ENCODE data around the gene TM4SF20.

TM4SF20 gene, protein sequence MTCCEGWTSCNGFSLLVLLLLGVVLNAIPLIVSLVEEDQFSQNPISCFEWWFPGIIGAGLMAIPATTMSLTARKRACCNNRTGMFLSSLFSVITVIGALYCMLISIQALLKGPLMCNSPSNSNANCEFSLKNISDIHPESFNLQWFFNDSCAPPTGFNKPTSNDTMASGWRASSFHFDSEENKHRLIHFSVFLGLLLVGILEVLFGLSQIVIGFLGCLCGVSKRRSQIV

DNA sequence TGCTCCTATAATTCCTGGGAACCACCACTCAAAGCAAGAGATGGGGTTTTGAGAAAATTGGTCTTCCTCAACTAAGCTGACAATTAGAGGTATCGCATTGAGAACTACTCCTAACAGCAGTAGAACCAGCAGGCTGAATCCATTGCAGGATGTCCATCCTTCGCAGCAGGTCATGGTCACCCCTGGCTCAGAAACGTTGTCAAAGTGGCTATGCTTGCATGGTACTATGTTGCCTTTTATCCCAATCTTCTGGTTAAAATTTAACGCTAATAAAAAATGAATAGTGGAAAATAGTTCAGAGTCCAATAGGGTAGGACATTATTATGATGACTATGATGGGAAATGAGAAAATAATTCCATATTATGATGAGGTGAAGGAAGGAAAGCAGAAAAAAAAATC, at the start of gene TM4SF20:
TSS of gene TM4SF20 (minus strand) at position 212 of the 400 bp plus-strand sequence. CDS start at position 174, 38 bp downstream.
- no peak for DNase-seq

DNA sequence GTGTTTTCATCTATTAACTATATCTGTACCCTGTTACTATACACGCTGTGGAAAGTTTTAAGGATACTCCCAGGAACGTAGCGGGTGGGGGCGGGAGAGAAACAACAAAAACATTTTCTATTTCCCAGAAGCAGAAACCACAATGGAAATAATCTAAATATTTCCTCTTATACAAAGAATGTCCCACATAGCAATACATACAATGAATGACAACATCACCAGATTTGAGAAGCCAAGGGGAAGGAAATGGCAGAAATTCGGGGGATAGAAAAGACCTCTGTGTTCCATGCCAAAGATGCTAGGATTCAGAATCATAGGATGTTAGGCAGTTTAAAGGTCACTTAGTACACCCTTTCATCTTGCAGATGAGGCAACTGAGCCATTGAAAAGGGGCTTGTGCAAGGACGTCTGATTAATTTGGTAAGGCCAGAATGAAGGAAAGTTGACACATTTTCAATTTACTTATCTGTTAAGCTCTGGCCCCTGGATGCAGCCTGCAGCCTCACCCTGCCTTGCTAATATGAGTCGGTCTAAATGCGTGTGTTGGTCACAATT, 49.7 kb upstream of the TM4SF20 start:
- no peak for DNase-seq

DNA sequence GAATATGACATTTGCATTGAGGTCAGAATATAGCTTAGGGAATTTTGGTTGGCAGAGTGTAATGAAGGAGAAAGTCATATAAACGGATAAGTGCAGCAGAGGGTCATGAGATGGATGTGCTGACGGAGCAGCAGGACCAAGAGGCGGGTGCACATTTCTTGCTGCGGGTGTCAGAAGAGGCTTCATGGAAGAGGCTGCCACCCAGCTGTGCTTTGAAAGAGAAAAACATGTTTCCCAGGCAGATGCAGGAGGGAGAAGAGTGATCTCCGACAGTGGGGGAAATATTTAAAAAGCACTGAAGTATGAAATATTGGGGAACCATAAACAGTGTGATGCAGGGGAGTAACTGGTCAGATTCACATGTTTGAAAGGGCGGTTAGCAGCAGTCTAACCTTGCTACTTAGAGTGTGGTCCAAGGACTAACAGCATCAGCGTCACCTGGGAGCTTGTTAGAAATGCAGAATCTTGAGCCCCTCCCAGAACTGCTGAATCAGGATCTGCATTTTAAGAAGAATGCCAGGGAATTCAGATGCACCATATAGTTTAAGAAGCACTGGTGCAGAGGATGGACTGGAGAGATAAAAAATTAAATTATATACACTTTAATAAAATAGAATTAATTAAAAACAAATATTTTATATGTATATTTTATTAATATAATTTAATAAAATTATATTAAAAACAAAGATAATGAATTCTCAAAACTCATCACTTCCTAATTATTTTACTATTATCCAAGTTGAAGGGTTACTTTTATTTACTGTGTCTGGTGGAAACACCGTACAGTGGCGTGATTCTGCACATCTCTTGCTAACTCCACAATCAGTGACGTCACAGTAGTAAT, 44.8 kb upstream of the TM4SF20 start:
- DNase-seq = no peak

DNA sequence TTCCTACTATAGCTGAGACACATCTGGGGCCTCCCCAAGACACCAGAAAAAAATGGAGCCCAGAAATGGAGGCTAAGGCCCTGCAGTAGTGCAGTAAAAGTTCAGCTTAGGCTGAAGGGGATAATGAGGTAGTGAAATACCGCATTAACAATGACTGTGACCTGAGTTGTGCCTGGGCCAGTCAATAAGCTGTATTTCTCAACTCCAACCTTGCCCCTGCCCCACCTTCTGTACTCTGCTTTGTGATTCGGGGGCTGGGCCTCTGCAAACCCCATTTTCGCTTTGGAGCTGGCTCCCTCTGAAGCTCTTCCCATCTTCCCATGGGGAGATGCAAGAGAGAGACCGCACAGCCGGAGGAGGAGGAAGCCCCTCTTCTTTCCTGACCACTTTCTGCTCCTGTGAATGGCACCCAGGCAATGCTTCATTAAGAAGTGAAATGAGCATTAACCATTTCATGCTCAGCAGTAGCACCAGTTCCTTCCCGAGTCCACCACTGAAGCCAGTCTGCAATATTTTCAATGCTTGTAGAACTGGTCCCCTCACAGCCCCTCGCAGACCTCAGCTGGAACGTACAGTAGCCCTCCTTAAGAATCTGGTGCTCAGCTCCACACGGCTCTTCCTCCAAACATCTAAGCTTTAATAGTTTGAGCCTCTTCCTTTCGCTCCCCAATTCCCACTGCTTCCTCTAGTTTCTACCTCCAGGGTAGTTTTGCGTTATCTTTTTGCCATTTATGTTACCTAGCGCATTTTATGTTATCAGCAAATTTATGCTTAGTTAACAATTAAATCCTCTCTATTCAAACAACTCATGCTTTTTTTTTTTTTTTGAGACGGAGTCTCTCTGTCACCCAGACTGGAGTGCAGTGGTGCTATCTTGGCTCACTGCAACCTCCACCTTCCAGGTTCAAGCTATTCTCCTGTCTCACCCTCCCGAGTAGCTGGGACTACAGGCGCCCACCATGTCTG, 41.3 kb upstream of the TM4SF20 start:
- no peak for DNase-seq

DNA sequence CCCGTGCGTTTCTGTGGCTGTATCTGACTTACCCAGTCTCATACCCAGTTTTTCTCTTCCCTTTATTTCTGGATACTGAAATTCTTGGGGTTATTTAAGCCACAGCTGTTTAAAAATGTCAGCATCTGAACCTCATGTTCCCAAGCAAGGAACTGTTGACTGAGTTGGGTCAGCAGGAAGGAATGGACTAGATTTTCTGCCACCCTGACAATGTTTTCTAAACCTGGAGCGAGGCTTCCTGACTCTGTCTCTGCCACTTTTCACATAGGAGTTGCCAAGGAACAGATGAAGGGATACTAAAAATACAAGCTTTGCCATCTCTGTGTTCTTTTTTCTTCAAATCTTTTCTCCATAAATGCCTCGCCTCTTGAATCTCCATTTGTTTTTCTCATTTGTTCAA, 37.6 kb upstream of the TM4SF20 start:
- no peak for DNase-seq

DNA sequence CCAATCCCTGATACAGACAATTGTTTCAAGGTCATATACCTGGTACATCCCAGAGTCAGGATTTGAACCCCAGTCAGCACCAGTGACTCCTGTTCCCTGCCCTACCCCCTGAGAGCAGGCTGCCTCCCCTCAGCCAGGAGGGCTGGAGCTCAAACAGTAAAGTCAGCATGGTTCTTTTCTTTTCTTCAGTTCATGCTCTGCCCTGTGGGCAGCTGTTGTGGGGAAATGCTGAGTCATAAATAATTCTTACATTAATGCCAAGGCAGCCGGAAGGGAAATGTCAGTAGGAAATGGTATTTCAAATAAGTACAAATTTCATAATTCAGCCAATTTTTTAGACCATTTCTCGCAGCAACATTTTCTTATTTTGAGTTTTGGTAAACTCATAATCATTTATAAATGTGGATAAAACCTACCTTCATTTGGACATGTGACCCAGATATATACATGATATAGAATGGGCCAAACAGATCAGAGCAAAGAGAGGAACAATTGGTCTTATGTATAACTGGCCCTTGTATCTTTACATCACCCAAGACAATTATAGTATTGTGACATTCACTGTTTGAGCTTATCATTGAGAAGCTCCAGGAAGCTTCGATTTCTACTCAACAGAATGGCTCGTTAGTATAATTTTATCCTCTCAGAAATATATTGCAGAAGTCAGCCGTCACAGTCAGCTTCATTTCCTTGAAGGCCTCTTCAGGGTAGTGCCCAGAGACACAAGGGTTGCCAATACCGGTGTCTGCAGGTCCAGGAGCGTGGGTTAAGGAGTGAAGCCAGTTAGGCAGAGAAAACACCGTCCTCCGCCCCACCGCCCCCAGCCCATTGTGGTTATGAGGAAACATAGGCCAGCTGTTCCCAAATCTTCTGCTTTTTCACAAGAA, 36.7 kb upstream of the TM4SF20 start:
- DNase-seq = peak; percentile 56

DNA sequence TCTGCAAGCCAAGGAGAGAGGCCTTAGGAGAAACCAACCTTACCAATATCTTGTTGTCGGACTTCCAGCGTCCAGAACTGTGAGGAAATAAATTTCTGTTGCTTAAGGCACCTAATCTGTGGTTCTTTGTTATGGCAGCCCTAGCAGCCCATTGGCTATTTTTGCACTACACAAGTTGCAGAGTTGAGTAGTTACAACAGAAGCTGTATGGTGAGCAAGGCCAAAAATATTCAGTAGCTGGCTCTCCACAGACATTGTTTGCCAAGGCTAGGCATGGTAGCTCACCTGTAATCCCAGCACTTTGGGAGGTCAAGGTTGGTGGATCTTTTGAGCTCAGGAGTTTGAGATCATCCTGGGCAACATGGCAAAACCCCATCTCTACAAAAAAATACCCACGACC, 35.7 kb upstream of the TM4SF20 start:
- DNase-seq = peak; percentile 14

DNA sequence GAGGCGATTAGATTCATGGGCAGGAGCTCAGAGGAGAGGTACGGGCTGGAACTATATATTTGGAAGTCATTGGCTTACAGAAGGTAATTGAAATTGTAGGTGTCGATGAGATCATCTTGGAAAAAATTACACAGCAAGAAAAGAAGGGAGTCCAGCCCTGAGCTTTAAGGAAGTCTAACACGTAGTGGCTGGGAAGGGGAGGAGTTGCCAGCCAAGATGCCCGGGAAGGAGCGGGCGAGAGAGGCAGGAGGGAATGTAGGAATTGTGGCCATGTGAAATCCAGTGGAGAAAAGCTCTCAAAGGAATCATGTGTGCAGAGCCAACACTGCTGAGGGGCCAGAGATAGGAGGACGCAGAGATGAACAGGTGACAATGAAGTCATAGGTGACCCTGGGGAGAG, 34.3 kb upstream of the TM4SF20 start:
- DNase-seq = no peak

DNA sequence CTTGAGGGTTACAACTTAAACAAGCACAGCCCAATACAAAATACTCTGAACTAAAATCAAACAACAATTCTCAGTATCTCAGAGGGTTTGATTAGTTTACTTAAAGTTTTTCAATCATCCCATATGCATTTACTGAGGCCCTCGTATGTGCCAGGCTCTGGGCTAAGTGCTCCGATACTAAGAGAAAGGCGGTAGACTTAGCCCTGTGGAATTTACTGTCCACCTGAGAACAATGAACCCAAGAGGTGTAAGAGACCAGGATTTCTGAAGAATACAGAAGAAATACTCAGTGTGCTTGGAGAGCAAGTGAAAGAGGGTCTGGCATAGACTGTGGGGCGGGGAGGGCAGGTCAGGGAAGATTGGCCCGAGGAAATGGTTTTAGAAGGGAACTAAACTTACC, 33.8 kb upstream of the TM4SF20 start:
- no peak for DNase-seq

DNA sequence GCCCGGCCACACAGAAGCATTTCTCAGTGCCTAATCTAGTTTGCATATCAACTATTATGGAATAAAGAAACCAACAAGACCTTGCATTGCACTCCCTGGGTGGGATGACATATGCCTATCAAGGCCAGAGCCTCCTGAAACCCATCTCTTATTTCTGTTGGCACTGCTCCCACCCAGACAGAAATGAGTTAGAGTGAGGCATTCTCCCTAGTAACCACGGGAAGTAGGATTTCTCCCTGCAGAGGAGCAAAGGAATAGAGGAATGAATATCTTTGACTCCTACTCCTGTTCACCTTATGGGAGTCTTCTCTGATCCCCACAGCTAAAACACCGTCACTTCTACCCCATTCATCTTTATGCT, 32.9 kb upstream of the TM4SF20 start:
- peak; percentile 36 for DNase-seq

DNA sequence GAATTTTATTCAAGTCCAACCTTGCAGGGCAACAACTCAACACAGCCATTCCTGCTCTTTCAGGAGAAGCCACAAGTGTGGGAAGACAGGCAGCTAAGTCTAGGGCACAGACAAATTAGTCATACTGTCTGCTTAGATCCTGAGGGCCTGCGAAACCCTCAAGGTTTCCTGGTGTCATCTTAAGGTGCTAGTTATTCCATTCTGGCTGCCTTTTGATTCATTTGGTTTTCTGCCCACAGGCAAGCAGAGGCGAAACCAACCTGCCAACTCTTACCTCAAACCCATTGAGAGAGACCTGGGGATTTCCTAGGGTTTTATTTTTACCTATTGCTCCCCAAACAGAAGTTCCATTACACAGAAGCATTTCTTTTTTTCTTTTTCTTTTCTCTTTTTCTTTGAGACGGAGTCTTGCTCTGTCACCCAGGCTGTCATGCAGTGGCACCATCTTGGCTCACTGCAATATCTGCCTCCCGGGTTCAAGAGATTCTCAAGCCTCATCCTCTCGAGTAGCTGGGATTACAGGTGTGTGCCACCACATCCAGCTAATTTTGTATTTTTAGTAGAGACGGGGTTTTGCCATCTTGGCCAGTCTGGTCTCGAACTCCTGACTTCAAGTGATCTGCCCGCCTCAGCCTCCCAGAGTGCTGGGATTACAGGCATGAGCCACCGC, 32.3 kb upstream of the TM4SF20 start:
- peak; percentile 25 for DNase-seq

DNA sequence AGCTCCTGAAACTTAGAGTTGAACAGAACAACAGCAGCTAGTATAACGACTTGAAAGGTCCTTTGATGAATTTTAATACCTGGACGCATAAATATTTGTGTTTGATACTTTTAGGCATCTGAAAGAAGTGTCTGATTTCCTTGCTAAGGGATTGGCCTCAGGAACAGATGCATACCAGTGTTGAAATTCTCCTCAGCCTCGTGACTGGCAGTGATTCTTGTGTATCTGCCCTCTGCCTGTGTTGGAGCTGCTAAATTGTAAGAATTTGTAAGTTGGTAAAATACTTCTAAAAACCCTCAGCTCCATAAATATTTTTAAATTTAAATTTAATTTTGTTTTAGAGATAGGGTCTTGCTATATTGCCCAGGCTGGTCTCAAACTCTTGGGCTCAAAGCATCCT, 31.1 kb upstream of the TM4SF20 start:
- DNase-seq = no peak

DNA sequence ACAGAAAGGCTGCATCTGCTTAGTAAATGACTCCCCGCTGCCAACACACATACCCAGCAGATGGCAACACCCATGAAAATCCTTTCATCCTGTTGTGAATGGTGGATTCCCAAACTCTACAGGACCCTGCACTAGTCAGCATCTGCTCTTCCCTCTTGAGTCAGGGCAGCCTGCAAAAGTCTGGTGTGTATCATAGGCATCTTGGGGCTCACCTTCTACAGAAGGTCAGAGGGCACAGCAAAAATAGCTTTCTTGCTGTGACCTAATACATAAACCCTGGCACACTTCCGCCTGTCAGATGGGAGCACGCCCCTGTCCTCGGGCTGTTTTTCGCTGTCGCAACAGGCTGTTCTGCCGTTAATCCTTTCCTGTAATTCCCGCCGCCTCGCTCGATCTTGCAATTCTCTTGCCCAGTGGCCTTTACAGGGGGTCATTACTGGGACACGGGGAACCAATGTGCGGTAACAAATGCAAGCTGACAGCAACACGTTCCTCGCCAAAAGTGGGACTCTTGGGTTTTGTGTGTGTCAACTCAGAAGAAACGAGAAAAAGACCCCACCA, 28.6 kb upstream of the TM4SF20 start:
- DNase-seq = no peak

DNA sequence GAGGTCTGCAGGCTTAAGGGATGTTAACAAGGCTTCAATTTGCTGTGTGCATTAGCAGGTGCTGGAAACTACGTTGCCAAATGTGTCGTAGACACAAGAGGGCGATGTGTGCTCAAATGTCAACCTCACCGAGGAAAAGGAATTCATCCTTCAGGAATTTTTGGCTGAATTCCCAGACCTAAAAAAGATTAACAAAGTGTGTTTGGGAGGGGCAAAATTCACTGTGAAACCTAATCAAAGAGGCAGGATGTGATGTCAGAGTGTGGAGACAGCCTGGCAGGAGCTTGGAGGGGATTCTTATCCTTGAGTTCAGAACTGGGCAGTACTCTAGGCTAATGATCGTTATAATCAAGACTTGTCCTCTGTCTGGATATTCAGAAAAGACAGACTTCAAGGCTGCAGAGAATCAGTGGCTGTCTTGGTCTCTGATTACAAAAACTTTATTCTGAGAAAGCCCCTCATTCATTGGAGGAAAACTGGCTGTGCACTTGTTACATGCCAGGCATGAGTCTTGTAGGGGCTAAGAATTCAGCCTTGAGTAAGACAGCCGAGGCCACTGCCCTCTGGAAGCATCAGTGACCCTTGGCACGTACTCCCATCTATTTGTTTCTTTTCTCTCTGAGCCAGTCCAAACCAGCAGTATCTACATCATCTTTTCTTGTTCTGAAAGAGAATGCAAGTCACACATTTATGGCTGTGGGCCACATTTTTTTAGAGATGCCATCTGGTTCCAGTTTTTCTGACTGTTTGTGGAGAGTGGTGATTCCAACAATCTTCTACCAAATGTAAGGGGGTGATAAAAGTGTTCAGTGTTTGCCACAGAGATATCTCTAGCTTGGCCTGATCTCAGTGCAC, 27.3 kb upstream of the TM4SF20 start:
- DNase-seq = peak; percentile 98

DNA sequence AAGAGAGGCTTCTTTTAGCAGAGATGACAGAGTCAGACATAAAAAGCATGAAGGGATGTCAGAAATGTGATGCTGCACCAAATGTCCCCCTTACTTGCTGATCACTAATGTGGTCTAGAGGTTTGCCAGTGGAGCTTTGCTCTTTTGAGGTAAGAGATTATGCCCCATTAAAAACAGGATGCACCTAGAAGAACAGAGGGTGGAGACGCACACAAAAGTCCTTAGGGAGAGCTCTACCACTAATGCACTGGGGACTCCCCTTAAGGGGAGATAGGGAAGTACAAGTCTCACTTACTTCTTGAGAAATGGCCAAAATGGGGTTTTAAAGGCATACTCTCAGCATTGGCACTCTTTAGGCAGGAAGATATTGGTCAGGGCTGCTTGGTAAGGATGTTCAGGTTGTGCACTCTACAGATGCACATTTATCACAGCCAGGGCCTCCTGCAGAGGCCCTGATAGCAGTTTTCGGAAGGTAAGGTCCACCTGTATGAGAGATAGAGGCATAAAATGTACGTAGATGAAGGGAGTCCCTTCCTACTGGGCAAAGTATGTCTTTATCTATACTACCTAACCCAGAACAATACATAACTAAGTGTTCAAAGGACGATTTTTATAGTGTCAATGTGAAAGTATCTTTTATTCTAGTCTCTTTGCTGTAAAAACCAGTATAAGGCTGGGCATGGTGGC, 25.6 kb upstream of the TM4SF20 start:
- DNase-seq = no peak

DNA sequence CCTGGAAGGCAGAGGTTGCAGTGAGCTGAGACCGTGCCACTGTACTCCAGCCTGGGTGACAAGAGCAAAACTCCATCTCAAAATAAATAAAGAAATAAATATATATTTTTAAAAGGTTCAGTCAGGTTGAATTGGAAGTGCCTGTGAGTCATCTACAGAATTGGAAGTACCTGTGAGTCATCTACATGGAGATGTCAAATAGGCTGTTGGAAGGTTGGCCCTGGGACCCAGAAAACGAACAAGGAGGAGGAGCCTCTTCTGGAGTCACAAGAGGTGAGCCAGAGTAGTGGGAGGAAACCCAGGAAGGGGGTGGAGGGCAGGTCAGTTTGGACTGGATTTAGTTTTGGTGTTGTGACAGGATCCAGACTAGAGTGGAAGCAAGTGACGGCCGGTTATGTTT, 23.9 kb upstream of the TM4SF20 start:
- no peak for DNase-seq

DNA sequence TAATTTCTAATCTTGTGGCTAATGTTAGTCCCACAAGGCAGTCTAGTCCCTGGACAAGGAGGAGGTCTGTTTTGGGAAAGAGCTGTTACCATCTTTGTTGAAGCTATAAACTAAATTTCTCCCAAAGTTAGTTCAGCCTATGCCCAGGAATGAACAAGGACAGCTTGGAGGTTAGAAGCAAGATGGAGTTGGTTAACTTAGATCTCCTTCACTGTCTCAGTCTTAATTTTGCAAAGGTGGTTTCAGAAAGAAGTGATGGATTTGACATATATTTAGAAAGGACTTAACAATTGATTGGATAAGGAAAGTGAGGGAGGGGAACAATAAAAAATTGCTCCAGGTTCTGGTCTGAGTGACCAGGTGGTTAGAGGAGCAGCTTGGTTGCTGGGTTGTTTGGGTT, 23.2 kb upstream of the TM4SF20 start:
- no peak for DNase-seq

DNA sequence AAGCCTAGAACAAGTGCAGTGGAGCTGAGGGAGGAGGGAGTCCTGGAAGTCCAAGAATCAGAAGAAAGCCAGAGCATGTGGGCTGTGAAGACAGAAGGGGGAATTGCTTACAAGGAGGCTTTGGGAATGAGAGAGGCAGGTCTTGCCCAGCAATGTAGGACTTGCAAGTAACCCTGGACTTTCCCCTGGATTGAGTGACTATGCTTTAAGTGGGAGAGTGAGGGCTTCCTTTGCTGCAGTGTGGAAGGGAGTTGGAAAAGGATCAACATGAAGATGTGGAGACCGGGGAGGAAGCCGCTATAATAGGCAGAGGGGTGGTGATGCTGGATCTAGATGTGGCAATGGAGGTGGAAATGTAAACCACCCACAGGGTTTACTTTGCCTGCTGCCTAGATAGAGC, 22.4 kb upstream of the TM4SF20 start:
- no peak for DNase-seq
